Measurements from ENCODE around the gene ARHGEF2.
"Not testable (repeated sequence)": the region's sequence is repeated elsewhere in the genome, so short reads cannot be mapped to it uniquely, and the experiment has no call there.

ARHGEF2 gene

DNA sequence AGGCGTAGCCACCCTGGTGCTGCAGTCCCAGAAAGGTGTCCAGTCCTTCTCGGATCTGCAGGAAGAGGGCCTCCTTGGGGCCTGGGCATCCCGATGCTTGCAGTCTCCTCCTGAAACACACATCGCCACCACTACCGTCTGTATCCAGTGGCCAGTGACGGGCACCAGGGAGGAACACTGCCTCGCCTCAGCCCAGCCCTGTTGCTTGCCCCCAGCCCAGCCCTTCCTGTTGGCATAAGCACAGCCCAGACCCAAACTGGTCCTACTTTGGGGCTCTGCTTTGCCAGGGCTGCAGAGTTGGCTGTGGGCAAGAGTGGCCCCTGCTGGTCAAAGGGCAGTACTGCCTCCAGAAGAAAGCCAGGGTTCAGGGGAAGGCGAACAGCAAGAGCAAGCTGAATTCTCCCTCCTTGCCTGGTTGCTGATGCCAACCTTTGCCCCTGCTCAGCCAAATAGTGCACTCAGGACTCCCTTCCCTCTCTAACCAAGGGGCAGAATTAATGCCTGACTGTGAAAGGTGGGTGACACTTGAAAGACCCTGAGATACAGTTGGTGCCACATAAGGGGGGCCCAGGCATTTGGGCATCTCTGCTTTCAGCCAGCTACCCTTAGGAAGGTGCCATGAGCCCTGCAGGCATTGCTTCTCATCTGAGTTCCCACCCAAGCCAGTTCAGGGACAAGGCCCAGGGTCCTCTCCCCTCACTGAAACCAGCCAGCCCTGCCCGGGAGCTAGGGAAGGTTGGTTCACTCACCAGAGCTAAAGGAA lies 11.1 kb upstream of the ARHGEF2 start:
- Histone ChIP-seq H3K9ac (ENCODE audit: low read length) (peak overlapping the region; percentile 68), H3K4me1 (ENCODE audit: control insufficient read depth, insufficient read depth, low read length) (peaks cover 17% of the 10 kb centered on the region), H3K4me3 (ENCODE audit: low read length) (peak overlapping the region; percentile 55), H3K9me3 (ENCODE audit: control insufficient read depth, low read length) (no peaks in the 10 kb centered on the region), H3K36me3 (ENCODE audit: control insufficient read depth, insufficient read depth, low read length, severe bottlenecking) (no peaks in the 10 kb centered on the region), H3K27me3 (replicated peaks; ENCODE audit: control insufficient read depth, insufficient read depth, low read length) (peaks cover 1% of the 10 kb centered on the region)
- peak; percentile 88 for DNase-seq (ENCODE audit: low read depth)

- not testable (repeated sequence) for H3K36me3 ChIP-seq (ENCODE audit: control insufficient read depth, insufficient read depth, low read length, severe bottlenecking); DNase-seq (ENCODE audit: low read depth); H3K4me3 ChIP-seq (ENCODE audit: low read length); H3K27me3 ChIP-seq (replicated peaks; ENCODE audit: control insufficient read depth, insufficient read depth, low read length); H3K9ac ChIP-seq (ENCODE audit: low read length); H3K9me3 ChIP-seq (ENCODE audit: control insufficient read depth, low read length)
- peaks cover 51% of the 10 kb centered on the region for H3K4me1 ChIP-seq (ENCODE audit: control insufficient read depth, insufficient read depth, low read length)
Observed at GRCh38 chr1:155984903-155985645, 6.7 kb upstream of the ARHGEF2 start.

- no peaks in the 10 kb centered on the region for H3K9me3 ChIP-seq (ENCODE audit: control insufficient read depth, low read length)
- H3K4me1 ChIP-seq (ENCODE audit: control insufficient read depth, insufficient read depth, low read length), result peaks cover 58% of the 10 kb centered on the region
- no peaks in the 10 kb centered on the region for H3K27me3 ChIP-seq (replicated peaks; ENCODE audit: control insufficient read depth, insufficient read depth, low read length)
- H3K36me3 ChIP-seq (ENCODE audit: control insufficient read depth, insufficient read depth, low read length, severe bottlenecking), result no peaks in the 10 kb centered on the region
- no peak for DNase-seq (ENCODE audit: low read depth)
- H3K9ac ChIP-seq (ENCODE audit: low read length), result peak overlapping the region; percentile 73
- no peak overlapping the region for H3K4me3 ChIP-seq (ENCODE audit: low read length)
Observed at GRCh38 chr1:155984341-155984740, 6.0 kb upstream of the ARHGEF2 start.

DNA sequence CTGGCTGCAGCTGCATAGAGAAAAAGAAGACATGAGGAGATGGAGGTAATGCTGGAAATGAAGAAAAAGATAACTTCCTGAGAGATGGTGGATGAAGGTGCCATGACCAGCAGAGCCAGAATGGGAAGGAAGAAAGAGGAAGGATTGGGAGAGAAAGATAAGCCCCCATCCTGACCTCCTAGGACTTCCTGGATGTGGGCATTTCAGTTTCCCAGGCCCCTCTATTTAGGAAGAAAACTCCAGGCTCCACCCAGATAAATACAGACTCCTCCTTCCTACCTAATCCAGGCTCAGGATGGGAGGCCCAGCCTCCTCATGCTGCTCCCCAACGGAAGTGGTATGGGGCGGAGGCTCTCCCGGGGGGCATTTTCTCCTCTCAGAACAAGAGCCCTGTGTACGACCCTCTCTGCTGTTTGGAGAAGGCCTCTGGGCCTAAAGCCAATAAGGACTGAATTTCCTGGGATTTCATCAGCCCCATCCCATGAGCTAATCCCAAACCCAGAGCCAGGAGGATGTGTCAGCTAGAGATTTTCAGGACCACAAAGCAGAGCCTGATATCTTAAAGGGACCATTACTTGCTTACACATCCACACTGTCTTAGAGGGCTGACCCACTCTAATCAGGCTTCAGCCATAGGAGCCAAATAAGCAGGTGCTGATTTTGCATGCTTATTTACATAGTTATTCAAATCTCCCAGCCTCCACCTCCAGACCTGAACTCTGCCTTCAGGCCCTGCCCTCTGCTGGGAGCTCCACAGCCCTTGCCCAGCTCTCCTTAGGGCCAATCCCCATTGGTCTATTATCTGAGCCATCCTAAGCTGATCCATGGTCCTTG lies 5.1 kb upstream of the ARHGEF2 start:
- H3K9me3 ChIP-seq (ENCODE audit: control insufficient read depth, low read length), result no peaks in the 10 kb centered on the region
- peaks cover 56% of the 10 kb centered on the region for H3K4me1 ChIP-seq (ENCODE audit: control insufficient read depth, insufficient read depth, low read length)
- H3K36me3 ChIP-seq (ENCODE audit: control insufficient read depth, insufficient read depth, low read length, severe bottlenecking), result no peaks in the 10 kb centered on the region
- peak; percentile 98 for DNase-seq (ENCODE audit: low read depth)
- no peaks in the 10 kb centered on the region for H3K27me3 ChIP-seq (replicated peaks; ENCODE audit: control insufficient read depth, insufficient read depth, low read length)
- peak overlapping the region; percentile 88 for H3K4me3 ChIP-seq (ENCODE audit: low read length)
- H3K9ac ChIP-seq (ENCODE audit: low read length), result peak overlapping the region; percentile 97

DNA sequence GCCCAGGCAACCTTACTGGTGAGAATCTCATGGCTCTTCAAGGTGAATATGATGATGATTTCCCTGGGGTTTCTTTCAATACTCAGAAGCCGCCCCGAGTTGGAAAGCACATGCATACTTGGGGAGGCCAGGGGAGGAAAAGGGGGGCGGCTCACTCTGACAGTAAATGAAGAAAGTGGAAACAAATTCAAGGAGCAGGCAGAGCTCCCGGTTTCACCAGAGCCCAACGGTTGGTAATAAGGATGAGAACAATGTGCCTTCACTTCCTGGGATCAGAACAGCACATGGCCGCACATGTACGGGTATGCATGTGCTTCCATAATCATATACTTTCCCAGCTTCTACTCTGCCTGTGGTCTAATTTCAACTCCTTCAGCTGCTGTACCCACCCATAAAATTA lies 3.8 kb upstream of the ARHGEF2 start:
- Histone ChIP-seq H3K9ac (ENCODE audit: low read length) (peak overlapping the region; percentile 97), H3K36me3 (ENCODE audit: control insufficient read depth, insufficient read depth, low read length, severe bottlenecking) (no peaks in the 10 kb centered on the region), H3K27me3 (replicated peaks; ENCODE audit: control insufficient read depth, insufficient read depth, low read length) (no peaks in the 10 kb centered on the region), H3K4me3 (ENCODE audit: low read length) (peak overlapping the region; percentile 88), H3K4me1 (ENCODE audit: control insufficient read depth, insufficient read depth, low read length) (peaks cover 58% of the 10 kb centered on the region), H3K9me3 (ENCODE audit: control insufficient read depth, low read length) (no peaks in the 10 kb centered on the region)
- DNase-seq (ENCODE audit: low read depth), result no peak

- H3K4me3 ChIP-seq (ENCODE audit: low read length), result peak overlapping the region; percentile 88
- peak; percentile 86 for DNase-seq (ENCODE audit: low read depth)
- no peaks in the 10 kb centered on the region for H3K9me3 ChIP-seq (ENCODE audit: control insufficient read depth, low read length)
- H3K4me1 ChIP-seq (ENCODE audit: control insufficient read depth, insufficient read depth, low read length), result peaks cover 63% of the 10 kb centered on the region
- H3K36me3 ChIP-seq (ENCODE audit: control insufficient read depth, insufficient read depth, low read length, severe bottlenecking), result no peaks in the 10 kb centered on the region
- H3K27me3 ChIP-seq (replicated peaks; ENCODE audit: control insufficient read depth, insufficient read depth, low read length), result no peaks in the 10 kb centered on the region
- H3K9ac ChIP-seq (ENCODE audit: low read length), result peak overlapping the region; percentile 97
Observed at GRCh38 chr1:155981266-155982088, 3.1 kb upstream of the ARHGEF2 start.

DNA sequence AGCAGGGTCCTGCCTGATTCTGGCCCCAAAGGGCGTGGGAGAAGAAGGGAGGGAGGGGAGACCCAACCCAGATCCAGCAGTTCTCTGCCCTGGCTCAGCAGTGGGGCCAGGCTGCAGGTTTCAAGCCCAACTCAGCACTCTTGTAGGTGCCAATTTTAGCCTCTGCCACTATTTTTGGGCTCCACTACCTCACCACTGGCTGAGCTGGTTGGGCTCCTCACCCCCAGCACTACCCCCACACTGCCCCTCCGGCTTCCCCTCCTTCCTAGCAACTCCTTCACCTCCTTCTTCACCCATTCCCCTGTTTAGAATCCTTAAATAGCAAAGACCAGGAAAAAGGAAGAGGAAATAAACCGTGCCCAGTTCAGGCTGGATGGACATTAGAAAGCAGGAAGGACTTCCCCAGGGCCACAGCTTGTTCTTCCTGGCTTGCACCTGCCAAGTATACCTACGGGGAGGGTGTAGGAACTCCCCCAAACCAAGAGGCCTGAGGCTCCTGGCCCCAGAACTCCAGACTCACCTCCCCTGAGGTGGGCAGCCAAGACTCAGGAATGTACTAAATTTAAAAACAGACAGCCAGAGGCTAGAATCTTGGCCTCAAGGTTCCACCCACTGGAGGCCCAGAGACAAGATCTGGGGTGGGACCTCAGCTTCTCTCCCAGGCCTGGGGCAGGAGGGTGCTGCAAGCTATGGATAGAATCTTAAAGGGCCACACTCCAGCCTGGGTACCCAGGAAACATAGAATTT lies 1.4 kb upstream of the ARHGEF2 start:
- Histone ChIP-seq H3K9me3 (ENCODE audit: control insufficient read depth, low read length) (no peaks in the 10 kb centered on the region), H3K4me3 (ENCODE audit: low read length) (peak overlapping the region; percentile 88), H3K9ac (ENCODE audit: low read length) (peak overlapping the region; percentile 97), H3K27me3 (replicated peaks; ENCODE audit: control insufficient read depth, insufficient read depth, low read length) (no peaks in the 10 kb centered on the region), H3K36me3 (ENCODE audit: control insufficient read depth, insufficient read depth, low read length, severe bottlenecking) (no peaks in the 10 kb centered on the region), H3K4me1 (ENCODE audit: control insufficient read depth, insufficient read depth, low read length) (peaks cover 79% of the 10 kb centered on the region)
- peak; percentile 64 for DNase-seq (ENCODE audit: low read depth)

DNA sequence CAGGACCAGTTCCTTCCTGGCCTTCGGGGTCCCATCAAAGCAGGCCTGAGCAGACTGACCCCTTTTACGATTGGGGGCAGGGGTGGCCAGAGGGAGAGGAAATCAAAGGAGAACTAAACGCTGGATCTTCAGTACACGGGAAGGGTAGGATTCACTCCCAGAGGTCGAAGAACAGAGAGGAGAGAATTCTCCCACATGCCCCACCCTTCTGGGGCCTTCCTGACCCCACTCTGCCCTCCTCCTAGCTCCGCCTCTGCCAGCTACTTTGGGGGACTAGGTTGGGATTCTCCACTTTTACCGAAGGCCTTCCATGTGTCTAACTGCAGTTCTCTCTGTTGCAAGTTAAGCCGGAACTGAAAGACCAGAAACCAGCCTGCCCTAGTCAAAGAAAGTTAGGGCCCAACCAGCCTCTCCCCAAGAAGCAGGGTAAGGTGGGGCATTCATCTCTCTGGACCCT lies 654 bp upstream of the ARHGEF2 start:
- Histone ChIP-seq H3K4me1 (ENCODE audit: control insufficient read depth, insufficient read depth, low read length) (peaks cover 79% of the 10 kb centered on the region), H3K9me3 (ENCODE audit: control insufficient read depth, low read length) (no peaks in the 10 kb centered on the region), H3K9ac (ENCODE audit: low read length) (peak overlapping the region; percentile 97), H3K36me3 (ENCODE audit: control insufficient read depth, insufficient read depth, low read length, severe bottlenecking) (peaks cover 5% of the 10 kb centered on the region), H3K27me3 (replicated peaks; ENCODE audit: control insufficient read depth, insufficient read depth, low read length) (no peaks in the 10 kb centered on the region), H3K4me3 (ENCODE audit: low read length) (peak overlapping the region; percentile 88)
- DNase-seq (ENCODE audit: low read depth), result peak; percentile 61

DNA sequence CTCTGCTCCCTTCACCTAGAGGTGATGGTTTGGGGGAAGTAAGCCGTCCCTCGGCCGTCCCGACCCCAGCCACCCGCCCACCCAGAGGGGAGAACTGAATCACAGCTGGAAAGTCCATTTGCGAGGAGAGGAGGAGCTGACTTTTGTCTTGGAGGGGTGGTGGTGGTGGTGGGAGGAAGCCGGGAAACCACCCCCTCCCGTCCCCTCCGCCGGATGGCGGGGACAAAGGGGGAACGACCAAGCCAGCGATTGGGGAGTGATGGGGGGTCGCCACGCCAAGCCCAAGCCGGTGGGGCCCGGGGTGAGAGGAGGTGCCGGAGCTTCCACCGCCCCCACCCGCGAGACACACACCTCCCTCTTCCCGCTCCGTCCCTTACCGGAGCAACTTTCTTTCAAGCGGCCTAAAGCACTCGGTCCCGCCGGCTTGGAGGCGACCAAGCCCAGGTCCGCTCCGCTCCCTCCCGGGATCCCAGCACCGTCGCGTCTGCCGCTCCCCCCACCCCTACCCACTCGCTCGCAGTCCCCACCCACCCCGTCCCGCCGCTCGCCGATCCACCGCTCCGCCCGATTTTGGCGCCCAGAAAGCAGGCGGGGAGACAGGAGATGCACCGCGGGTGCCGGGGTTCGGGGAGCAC lies 540 bp downstream of the ARHGEF2 start:
- peak; percentile 65 for DNase-seq (ENCODE audit: low read depth)
- H3K9me3 ChIP-seq (ENCODE audit: control insufficient read depth, low read length), result no peaks in the 10 kb centered on the region
- H3K4me3 ChIP-seq (ENCODE audit: low read length), result peak overlapping the region; percentile 88
- peaks cover 68% of the 10 kb centered on the region for H3K4me1 ChIP-seq (ENCODE audit: control insufficient read depth, insufficient read depth, low read length)
- H3K36me3 ChIP-seq (ENCODE audit: control insufficient read depth, insufficient read depth, low read length, severe bottlenecking), result peaks cover 14% of the 10 kb centered on the region
- no peaks in the 10 kb centered on the region for H3K27me3 ChIP-seq (replicated peaks; ENCODE audit: control insufficient read depth, insufficient read depth, low read length)
- H3K9ac ChIP-seq (ENCODE audit: low read length), result peak overlapping the region; percentile 97

Measured in adipocyte (in vitro differentiated cells).